ENCODE data around the gene POLE4. TPM values are rescaled to one million over a fixed set of nuclear protein-coding genes. Genes with fewer than 3 reads are reported as not detected.

The POLE4 gene
- total RNA-seq, 4 donors from 2014 or later: 22.0 to 35.9 (median 28.7) TPM

DNA sequence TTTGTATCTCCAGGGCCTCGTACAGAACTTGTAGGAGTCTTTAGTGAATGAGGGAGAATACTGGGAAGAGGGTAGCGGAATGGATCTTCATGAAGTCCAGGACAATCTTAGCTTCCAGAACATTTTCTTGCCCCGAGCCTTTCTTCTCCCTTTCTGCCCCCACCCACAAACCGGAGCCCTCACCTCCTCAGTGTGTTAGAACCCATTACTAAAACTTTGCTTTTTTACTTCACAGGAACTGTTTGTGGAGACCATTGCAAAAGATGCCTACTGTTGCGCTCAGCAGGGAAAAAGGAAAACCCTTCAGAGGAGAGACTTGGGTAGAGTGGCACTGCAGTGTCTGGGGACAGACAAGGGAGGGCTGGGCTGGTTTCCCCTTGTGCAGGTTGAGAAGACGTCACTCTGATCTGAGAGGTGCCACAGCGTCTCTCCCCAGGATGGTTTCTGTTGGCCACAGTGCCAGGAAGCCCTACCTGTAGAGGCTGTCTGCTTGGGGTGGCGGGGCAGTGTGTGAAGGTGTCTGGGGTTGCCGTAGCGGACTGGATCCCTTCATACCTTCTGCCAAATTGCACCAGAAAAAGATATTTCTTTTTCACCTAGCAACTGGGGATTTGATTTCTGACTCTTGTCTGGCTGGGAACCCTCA lies 786 bp downstream of the POLE4 start:
- TF ChIP-seq EP300 (IDR thresholded peaks at IDR 0.05): no peak
- TF ChIP-seq POLR2AphosphoS5 (IDR thresholded peaks at IDR 0.05): no peak
- no peak for TF ChIP-seq POLR2A (IDR thresholded peaks at IDR 0.05; ENCODE audit: low read depth)
- TF ChIP-seq, protein P1, sequence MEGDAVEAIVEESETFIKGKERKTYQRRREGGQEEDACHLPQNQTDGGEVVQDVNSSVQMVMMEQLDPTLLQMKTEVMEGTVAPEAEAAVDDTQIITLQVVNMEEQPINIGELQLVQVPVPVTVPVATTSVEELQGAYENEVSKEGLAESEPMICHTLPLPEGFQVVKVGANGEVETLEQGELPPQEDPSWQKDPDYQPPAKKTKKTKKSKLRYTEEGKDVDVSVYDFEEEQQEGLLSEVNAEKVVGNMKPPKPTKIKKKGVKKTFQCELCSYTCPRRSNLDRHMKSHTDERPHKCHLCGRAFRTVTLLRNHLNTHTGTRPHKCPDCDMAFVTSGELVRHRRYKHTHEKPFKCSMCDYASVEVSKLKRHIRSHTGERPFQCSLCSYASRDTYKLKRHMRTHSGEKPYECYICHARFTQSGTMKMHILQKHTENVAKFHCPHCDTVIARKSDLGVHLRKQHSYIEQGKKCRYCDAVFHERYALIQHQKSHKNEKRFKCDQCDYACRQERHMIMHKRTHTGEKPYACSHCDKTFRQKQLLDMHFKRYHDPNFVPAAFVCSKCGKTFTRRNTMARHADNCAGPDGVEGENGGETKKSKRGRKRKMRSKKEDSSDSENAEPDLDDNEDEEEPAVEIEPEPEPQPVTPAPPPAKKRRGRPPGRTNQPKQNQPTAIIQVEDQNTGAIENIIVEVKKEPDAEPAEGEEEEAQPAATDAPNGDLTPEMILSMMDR (IDR thresholded peaks at IDR 0.05): no peak
- peak overlapping the region; percentile 68 to 77 (median 73) for H3K4me3 ChIP-seq
- WGBS: 83% methylated on average over 10 of the region's 10 CpGs
- intact Hi-C loops (cut with DNase I): no loop called here
- DNase-seq (ENCODE audit: extremely low spot score): no peak
- peaks cover 0 to 23% (median 2%) of the 10 kb centered on the region in 4 donors for H3K36me3 ChIP-seq
- no peaks in the 10 kb centered on the region for H3K27me3 ChIP-seq
- peak overlapping the region; percentile 90 to 95 (median 92) for H3K27ac ChIP-seq (replicated peaks in 1 of 4)
- H3K4me1 ChIP-seq: peaks cover 10 to 18% (median 15%) of the 10 kb centered on the region in 4 donors
- H3K9me3 ChIP-seq: no peaks in the 10 kb centered on the region

DNA sequence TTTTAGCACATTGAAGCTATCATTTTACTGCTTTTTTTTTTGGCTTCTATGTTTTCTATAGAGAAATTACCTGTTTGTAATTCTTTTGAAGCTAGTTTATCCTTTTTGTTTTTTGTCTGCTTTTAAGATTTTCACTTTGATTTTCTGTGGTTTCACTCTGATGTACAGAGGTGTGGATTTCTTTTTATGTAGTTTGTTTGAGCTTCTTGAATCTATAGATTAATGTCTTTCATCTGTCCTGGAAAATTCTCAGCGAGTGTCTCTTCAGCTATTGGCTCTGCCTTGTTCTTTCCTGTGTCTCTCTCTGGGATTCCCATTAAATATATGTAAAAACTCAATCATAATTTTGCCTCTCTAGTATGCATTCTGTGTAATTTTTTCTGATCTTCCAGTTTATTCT lies 8.4 kb downstream of the POLE4 start:
- intact Hi-C loops (cut with DNase I): no loop called here
- H3K4me3 ChIP-seq: no peak overlapping the region

DNA sequence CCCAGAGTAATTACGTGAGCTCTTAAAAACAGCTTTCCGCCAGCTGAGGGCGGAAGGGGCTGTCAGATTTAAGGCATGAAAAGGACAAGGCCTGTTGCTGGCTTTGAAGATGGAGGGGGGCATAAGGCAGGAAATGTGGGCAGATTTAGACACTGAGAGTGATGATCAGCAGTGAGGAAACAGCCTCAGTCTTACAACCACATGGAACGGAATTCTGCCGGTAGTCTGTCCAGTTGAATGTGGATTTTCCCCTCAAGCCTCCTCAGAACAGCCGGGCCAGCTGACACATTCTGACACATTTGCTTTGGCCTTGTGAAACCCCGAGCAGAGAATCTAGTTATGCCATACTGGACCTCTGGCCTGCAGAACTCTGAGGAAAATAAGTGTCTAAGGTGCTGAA lies 16.6 kb downstream of the POLE4 start:
- Histone ChIP-seq H3K27me3 (no peaks in the 10 kb centered on the region), H3K36me3 (peaks cover 0 to 7% (median under 1%) of the 10 kb centered on the region in 4 donors), H3K4me3 (no peak overlapping the region), H3K27ac (replicated peaks in 1 of 4) (no peak overlapping the region), H3K4me1 (no peaks in the 10 kb centered on the region), H3K9me3 (no peaks in the 10 kb centered on the region)
- intact Hi-C loops (cut with DNase I): no loop called here
- 85% methylated on average over 7 of the region's 7 CpGs for WGBS
- TF ChIP-seq POLR2A (IDR thresholded peaks at IDR 0.05; ENCODE audit: low read depth) (no peak), EP300 (IDR thresholded peaks at IDR 0.05) (no peak), POLR2AphosphoS5 (IDR thresholded peaks at IDR 0.05) (no peak)
- TF ChIP-seq, protein P1 (IDR thresholded peaks at IDR 0.05): no peak
- no peak for DNase-seq (ENCODE audit: extremely low spot score)

More for the DNA sequence above, 8.4 kb downstream of the POLE4 start:
- TF ChIP-seq EP300 (IDR thresholded peaks at IDR 0.05) (no peak), POLR2AphosphoS5 (IDR thresholded peaks at IDR 0.05) (no peak), POLR2A (IDR thresholded peaks at IDR 0.05; ENCODE audit: low read depth) (no peak)
- TF ChIP-seq, protein P1 (IDR thresholded peaks at IDR 0.05): no peak
- no peaks in the 10 kb centered on the region for H3K4me1 ChIP-seq
- H3K27ac ChIP-seq (replicated peaks in 1 of 4): no peak overlapping the region
- H3K9me3 ChIP-seq: peaks cover 0 to 9% (median 4%) of the 10 kb centered on the region in 4 donors
- WGBS: 95% methylated on average over 1 of the region's 1 CpG
- no peaks in the 10 kb centered on the region for H3K27me3 ChIP-seq
- DNase-seq (ENCODE audit: extremely low spot score): no peak
- peaks cover 10 to 35% (median 14%) of the 10 kb centered on the region in 4 donors for H3K36me3 ChIP-seq

DNA sequence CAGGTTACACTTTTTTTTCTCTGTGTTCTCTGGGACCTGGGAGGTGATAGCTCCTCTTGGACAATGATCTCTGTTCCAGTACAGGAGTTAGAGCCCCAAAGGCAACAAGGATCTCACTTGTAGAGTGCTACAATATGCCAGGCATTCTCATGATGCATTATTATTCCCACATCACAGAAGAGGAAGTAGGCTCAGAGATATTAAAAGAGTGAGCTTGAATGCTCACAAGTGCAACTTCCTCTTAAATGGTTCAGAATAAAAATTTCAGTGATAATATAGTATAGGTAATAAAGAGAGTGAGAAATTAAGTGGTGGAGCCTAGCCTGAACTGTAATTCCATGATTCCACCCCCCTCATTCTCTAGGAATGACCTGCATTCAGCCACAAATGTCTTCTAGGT lies 21.4 kb downstream of the POLE4 start:
- intact Hi-C loops (cut with DNase I): no loop called here
- Histone ChIP-seq H3K9me3 (no peaks in the 10 kb centered on the region), H3K36me3 (peaks cover 0 to 5% (median 0%) of the 10 kb centered on the region in 4 donors), H3K27me3 (no peaks in the 10 kb centered on the region), H3K4me3 (no peak overlapping the region), H3K4me1 (no peaks in the 10 kb centered on the region), H3K27ac (replicated peaks in 1 of 4) (no peak overlapping the region)
- DNase-seq (ENCODE audit: extremely low spot score): no peak
- TF ChIP-seq POLR2AphosphoS5 (IDR thresholded peaks at IDR 0.05) (no peak), EP300 (IDR thresholded peaks at IDR 0.05) (no peak), POLR2A (IDR thresholded peaks at IDR 0.05; ENCODE audit: low read depth) (no peak)
- TF ChIP-seq, protein P1 (IDR thresholded peaks at IDR 0.05): no peak

DNA sequence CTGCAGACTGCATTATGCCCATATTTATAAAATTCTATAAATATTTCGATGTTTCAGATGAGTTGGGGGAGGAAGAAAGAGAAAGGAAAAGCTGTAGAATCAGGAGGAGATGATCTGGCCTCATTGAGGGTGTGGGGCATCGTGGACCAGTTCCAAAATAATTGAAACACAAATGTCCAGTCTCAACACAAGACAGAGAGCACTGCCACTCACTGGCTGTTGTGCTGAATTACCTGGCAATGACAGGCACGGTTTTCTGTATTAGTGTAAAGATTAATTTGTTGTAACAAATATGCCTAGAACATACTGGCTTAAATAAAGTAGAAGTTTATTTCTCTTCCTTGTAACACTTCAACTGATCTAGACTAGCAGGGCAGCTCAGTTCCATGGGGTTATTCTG lies 24.1 kb downstream of the POLE4 start:
- DNase-seq (ENCODE audit: extremely low spot score): no peak
- Histone ChIP-seq H3K36me3 (no peaks in the 10 kb centered on the region), H3K4me3 (no peak overlapping the region), H3K27me3 (no peaks in the 10 kb centered on the region), H3K27ac (replicated peaks in 1 of 4) (no peak overlapping the region), H3K4me1 (no peaks in the 10 kb centered on the region), H3K9me3 (no peaks in the 10 kb centered on the region)
- intact Hi-C loops (cut with DNase I): no loop called here
- no peak for TF ChIP-seq EP300 (IDR thresholded peaks at IDR 0.05)
- TF ChIP-seq, protein P1 (IDR thresholded peaks at IDR 0.05): no peak
- TF ChIP-seq POLR2A (IDR thresholded peaks at IDR 0.05; ENCODE audit: low read depth): no peak
- TF ChIP-seq POLR2AphosphoS5 (IDR thresholded peaks at IDR 0.05): no peak
- 82% methylated on average over 3 of the region's 3 CpGs for WGBS
